ENCODE measurements around the gene MRS2.

GRCh38 chr6:24408719-24409410 lies 6.1 kb downstream of the MRS2 start:
- TF ChIP-seq CTCF (IDR thresholded peaks at IDR 0.05) = no peak
- no peak for TF ChIP-seq POLR2A (IDR thresholded peaks at IDR 0.05)

All from uterus (tissue), 2 donors.